HFFc6 (cell line): Measurements from ENCODE around the gene EML6. TPM values are rescaled to one million over a fixed set of nuclear protein-coding genes. Genes with fewer than 3 reads are reported as not detected.

Experiments
- DNase-seq: peaks from one replicate; pipeline ENCODE4 v3.0.0-alpha.2; 2018
- H3K27ac Mint-ChIP-seq: 2 replicates; pipeline ENCODE4 v1.8.0; 2020; ENCODE audit warnings: mild to moderate bottlenecking, mixed read lengths
- H3K27me3 Mint-ChIP-seq: 2 replicates; pipeline ENCODE4 v1.8.0; 2021; ENCODE audit warnings: mild to moderate bottlenecking, moderate library complexity, mixed read lengths; ENCODE audit not compliant: insufficient read depth
- H3K36me3 Mint-ChIP-seq: 2 replicates; pipeline ENCODE4 v1.8.0; 2021; ENCODE audit warnings: low read depth, mixed read lengths
- H3K4me1 Mint-ChIP-seq: 2 replicates; pipeline ENCODE4 v1.8.0; 2020; ENCODE audit warnings: low read depth, mixed read lengths
- H3K4me3 Mint-ChIP-seq: 2 replicates; pipeline ENCODE4 v1.8.0; 2020; ENCODE audit warnings: mild to moderate bottlenecking, moderate library complexity, mixed read lengths
- H3K9me3 Mint-ChIP-seq: 2 replicates; pipeline ENCODE4 v1.8.0; 2020; ENCODE audit warnings: mild to moderate bottlenecking, mixed read lengths
- total RNA-seq, 6 experiments: library from RNA; stranded (reverse); fragmentation: NEBNext Ultra II Directional; extraction: Animal tissue kit (Norgen Biotek cat#: 25700); gene quantifications; 2 replicates in 1 of 6; 3 replicates in 5 of 6; pipeline ENCODE4 v1.2.3, GENCODE V29; 2021
- TF ChIP-seq, protein P1 (sequence below): fragments of 200-600 bp; sonication (generic); IDR thresholded peaks from 2 replicates; pipeline ENCODE4 v1.5.0; 2021; ENCODE audit warnings: antibody characterized with exemption, mild to moderate bottlenecking

Gene EML6
- total RNA-seq, 6 experiments from 2014 or later, result 0.05 to 0.37 (median 0.25) TPM

DNA sequence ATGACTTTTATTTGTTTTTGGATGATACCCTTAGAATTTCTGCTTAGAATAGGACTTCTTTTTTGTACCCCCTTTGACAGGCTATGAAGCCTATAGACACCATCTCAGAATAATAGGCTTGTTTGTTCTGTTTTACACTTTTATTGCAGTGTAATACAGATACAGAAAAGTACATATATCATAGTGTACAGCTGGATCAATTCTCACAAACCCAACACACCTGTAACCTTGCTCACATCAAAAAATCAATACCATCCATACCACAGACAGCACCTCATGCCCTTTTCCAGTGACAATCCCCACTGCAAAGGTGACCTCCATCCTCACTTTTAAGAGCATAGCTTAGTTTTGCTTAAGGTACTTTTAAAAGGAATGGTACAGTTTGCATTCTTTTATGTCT, 14.8 kb downstream of the EML6 start:
- Mint-ChIP-seq H3K4me1 (peaks cover 5% of the 10 kb centered on the region; the same call in 1 of the 2 replicates), H3K36me3 (no peaks in the 10 kb centered on the region), H3K9me3 (no peaks in the 10 kb centered on the region), H3K4me3 (no peak overlapping the region), H3K27me3 (peaks cover 18% of the 10 kb centered on the region), H3K27ac (no peak overlapping the region)
- TF ChIP-seq, protein P1, sequence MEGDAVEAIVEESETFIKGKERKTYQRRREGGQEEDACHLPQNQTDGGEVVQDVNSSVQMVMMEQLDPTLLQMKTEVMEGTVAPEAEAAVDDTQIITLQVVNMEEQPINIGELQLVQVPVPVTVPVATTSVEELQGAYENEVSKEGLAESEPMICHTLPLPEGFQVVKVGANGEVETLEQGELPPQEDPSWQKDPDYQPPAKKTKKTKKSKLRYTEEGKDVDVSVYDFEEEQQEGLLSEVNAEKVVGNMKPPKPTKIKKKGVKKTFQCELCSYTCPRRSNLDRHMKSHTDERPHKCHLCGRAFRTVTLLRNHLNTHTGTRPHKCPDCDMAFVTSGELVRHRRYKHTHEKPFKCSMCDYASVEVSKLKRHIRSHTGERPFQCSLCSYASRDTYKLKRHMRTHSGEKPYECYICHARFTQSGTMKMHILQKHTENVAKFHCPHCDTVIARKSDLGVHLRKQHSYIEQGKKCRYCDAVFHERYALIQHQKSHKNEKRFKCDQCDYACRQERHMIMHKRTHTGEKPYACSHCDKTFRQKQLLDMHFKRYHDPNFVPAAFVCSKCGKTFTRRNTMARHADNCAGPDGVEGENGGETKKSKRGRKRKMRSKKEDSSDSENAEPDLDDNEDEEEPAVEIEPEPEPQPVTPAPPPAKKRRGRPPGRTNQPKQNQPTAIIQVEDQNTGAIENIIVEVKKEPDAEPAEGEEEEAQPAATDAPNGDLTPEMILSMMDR, result no peak
- DNase-seq, result no peak

DNA sequence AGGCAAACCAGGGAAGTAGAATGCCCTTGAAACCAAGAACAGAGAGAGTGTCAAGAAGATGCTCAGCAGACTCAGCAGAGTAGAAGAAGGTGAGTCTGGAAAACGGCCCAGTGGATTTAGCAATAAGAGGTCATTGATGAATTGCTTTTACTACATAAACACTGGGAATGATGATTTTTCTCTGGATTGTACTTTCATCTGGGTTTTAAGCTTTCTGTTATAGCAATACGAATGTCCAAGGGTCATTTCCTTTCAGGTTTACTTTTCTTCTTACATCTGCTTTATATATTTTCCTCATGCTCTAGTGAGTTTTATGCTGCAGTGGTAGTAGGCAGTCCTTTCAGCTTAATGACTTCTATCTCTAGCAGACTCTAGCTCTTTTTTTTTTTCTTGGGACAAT, 16.9 kb downstream of the EML6 start:
- no peaks in the 10 kb centered on the region for H3K9me3 Mint-ChIP-seq

DNA sequence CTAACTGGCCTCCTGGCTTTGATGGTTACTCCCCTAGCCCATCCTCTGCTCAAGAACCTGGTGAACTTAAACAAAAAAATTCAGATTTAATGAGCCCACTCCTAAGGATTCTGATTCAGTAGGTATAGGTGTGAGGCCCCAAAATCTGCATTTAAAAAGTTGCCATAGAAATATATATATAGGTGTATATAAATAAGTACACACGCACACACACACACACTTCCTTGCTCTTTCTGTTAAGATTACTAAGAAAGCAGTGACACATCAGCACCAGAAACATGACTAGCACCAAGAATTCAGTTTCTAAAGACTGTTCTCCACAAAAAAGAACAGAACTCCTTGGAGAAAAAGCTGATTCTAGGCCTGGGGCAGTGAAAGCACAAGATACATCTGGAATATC, 17.8 kb downstream of the EML6 start:
- Mint-ChIP-seq H3K36me3 (no peaks in the 10 kb centered on the region), H3K27ac (no peak overlapping the region), H3K27me3 (peaks cover 27% of the 10 kb centered on the region), H3K4me1 (peaks cover 5% of the 10 kb centered on the region; the same call in 1 of the 2 replicates), H3K4me3 (no peak overlapping the region), H3K9me3 (no peaks in the 10 kb centered on the region)
- TF ChIP-seq, protein P1, result no peak
- peak; percentile 29 for DNase-seq

More for the DNA sequence above, 16.9 kb downstream of the EML6 start:
- TF ChIP-seq, protein P1, result no peak
- Mint-ChIP-seq H3K4me3 (no peak overlapping the region), H3K36me3 (no peaks in the 10 kb centered on the region), H3K27ac (no peak overlapping the region), H3K27me3 (peaks cover 23% of the 10 kb centered on the region), H3K4me1 (peaks cover 5% of the 10 kb centered on the region; the same call in 1 of the 2 replicates)
- no peak for DNase-seq

DNA sequence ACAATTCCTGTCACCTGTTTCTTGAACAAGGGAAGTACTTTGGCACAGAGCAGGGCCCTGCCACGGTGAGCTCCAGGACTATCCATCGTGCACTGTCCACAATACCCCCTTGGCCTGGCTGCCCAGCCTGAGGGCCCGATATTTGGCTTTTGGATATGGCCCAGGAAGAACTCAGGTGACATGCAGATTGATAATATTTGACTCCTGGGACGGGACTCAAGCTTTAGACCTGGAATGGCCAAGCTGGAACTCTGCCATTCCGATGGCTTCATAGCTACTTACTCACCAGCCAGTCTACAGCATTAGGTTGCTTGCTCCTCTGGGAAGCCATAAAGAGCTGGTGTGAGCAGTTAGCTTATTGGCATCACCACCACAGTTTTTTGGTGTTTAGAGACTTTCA, 26.6 kb downstream of the EML6 start:
- Mint-ChIP-seq H3K9me3 (no peaks in the 10 kb centered on the region), H3K27me3 (peaks cover 6% of the 10 kb centered on the region), H3K4me3 (no peak overlapping the region), H3K27ac (no peak overlapping the region), H3K4me1 (no peaks in the 10 kb centered on the region; the same call in 1 of the 2 replicates), H3K36me3 (no peaks in the 10 kb centered on the region)
- TF ChIP-seq, protein P1, result no peak
- peak; percentile 13 for DNase-seq

DNA sequence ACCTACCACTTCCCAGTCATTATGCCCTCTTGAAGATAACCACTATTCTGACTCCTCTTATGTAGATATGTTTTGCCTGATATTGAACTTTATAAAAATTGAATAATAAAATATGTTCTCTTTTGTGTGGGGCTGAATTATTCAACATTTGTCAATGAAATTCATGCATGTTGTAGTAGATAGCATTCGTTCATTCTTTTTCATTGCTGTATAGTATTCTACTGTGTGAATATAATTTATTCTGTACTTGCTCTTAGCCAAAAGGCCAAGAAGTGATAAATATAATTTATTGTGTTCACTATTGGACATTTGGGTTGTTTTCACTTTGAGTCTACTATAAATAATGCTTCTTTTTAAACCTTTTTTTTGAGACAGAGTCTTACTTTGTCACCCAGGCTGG, 29.0 kb downstream of the EML6 start:
- Mint-ChIP-seq H3K9me3 (no peaks in the 10 kb centered on the region), H3K4me3 (no peak overlapping the region), H3K27me3 (no peaks in the 10 kb centered on the region; the same call in 1 of the 2 replicates), H3K36me3 (no peaks in the 10 kb centered on the region), H3K4me1 (peaks cover 5% of the 10 kb centered on the region), H3K27ac (no peak overlapping the region)
- TF ChIP-seq, protein P1, result no peak
- no peak for DNase-seq
